Omental fat pad (tissue), 4 donors: ENCODE measurements around the gene CRELD2. TPM values are rescaled to one million over a fixed set of nuclear protein-coding genes. Genes with fewer than 3 reads are reported as not detected.

Experiments used
- ATAC-seq: fragments of 150-250 bp; one replicate; pipeline ENCODE4 v1.9.1; 2016; ENCODE audit warnings: mild to moderate bottlenecking, moderate library complexity; ENCODE audit not compliant: low FRiP score
- DNase-seq: peaks from one replicate; pipeline ENCODE4 v3.0.0-alpha.2; 2019; ENCODE audit warnings: low spot score
- CTCF ChIP-seq, 3 donors: fragments of 450-650 bp; IDR thresholded peaks; one replicate each; pipeline ENCODE4 v1.5.1; 2016 to 2017; ENCODE audit warnings: antibody characterized with exemption in 3 of 3, mild to moderate bottlenecking in 3 of 3, moderate library complexity in 2 of 3
- total RNA-seq, 4 donors: library from RNA; depleted of rRNA; stranded (reverse); fragments of >200 nt; gene quantifications; one replicate each; pipeline ENCODE4 v1.1.0, GENCODE V29; 2016

Gene CRELD2
- total RNA-seq, 4 donors from 2014 or later: 30.8 to 52.4 (median 39.8) TPM

- no peak for ATAC-seq
- DNase-seq: peak; percentile 21
- TF ChIP-seq CTCF (IDR thresholded peaks at IDR 0.05): no peak
These were observed 46.9 kb downstream of the CRELD2 start for GRCh38 chr22:49965091-49966040.

- ATAC-seq (no peak), DNase-seq (peak; percentile 24)
- no peak for TF ChIP-seq CTCF (IDR thresholded peaks at IDR 0.05)
These were observed 47.8 kb downstream of the CRELD2 start for GRCh38 chr22:49966041-49966773.

GRCh38 chr22:49966774-49967705 lies 48.6 kb downstream of the CRELD2 start:
- ATAC-seq (peak; percentile 10), DNase-seq (peak; percentile 63)
- no peak for TF ChIP-seq CTCF (IDR thresholded peaks at IDR 0.05)

- TF ChIP-seq CTCF (IDR thresholded peaks at IDR 0.05): no peak
- DNase-seq: peak; percentile 36
- no peak for ATAC-seq
These were observed 49.3 kb downstream of the CRELD2 start for GRCh38 chr22:49967706-49968208.

GRCh38 chr22:49968313-49968830 lies 49.9 kb downstream of the CRELD2 start:
- TF ChIP-seq CTCF (IDR thresholded peaks at IDR 0.05): no peak
- peak; percentile 23 for DNase-seq
- no peak for ATAC-seq
